ENCODE results near the gene DPCD.

GRCh38 chr10:101643546-101643945 is 55.4 kb downstream of the DPCD start:
- TF ChIP-seq CTCF (IDR thresholded peaks at IDR 0.05) (no peak), POLR2A (IDR thresholded peaks at IDR 0.05) (no peak)
